GM21619 (cell line): Measurements from ENCODE around the gene RANBP10.

Experiments
- ATAC-seq: cut with Tn5 transposase; IDR thresholded peaks from one replicate; pipeline ENCODE4 v1.9.1; 2021; ENCODE audit not compliant: unreplicated experiment

The RANBP10 gene

GRCh38 chr16:67749436-67750078, 56.8 kb downstream of the RANBP10 start:
- ATAC-seq = no peak

DNA sequence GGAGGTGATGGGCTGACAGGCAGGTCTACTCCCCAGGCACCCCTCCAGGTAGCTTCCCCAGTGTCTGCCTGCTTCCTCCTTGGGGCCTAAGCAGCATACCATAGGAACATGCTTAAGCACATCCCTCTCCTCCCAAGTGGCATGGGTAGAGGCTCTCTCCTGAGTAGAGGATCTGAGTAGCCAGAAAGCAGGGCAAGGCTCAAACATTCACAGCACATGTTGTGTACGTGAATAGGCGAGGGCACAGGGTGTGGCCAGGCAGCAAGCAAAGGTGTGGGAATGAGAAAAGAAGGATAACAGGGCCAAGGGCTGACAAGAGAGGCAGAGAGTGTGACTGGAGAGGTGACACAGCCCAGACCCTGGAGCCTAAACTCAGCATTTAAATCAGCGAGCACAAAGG, 57.5 kb downstream of the RANBP10 start:
- no peak for ATAC-seq

- no peak for ATAC-seq
Measured at GRCh38 chr16:67746846-67747245, 59.5 kb downstream of the RANBP10 start.

- no peak for ATAC-seq
Measured at GRCh38 chr16:67741118-67741517, 65.2 kb downstream of the RANBP10 start.

GRCh38 chr16:67740391-67740790, 66.0 kb downstream of the RANBP10 start:
- no peak for ATAC-seq

DNA sequence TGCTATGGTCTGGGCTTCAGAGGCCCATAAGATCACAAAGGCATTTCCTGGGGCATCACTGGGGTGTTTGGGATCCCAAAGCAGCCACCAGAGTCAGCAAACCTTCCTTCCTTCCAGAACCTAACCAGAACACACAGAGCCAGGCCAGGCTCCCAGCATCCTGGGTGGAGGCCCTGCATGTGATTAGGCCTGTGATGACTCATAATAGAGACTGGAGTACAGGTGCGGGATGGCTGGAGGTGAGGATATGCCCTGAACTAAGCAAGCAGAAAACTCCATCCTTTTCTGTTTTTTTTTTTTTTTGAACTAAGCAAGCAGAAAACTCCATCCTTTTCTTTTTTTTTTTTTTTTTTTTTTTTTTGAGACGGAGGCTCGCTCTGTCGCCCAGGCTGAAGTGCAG, 69.5 kb downstream of the RANBP10 start:
- no peak for ATAC-seq

GRCh38 chr16:67734731-67735201, 71.6 kb downstream of the RANBP10 start:
- no peak for ATAC-seq

GRCh38 chr16:67733734-67734470, 72.5 kb downstream of the RANBP10 start:
- ATAC-seq = no peak

DNA sequence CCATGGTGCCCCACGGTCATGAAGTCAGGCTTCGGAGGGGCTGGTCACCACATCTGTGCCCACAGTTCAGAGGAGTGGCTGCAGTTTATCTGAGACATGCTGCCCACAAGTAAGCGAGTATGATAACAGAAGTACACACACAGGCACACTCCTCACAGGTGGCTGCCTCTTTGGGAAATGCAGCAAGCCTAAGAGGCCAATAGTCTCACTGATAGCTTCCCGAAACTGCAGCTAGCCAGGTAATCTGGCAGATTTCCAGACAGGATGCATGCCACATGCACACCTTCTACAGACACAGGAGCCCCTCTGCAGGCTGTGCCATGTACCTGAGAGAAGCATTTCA, 74.6 kb downstream of the RANBP10 start:
- no peak for ATAC-seq

DNA sequence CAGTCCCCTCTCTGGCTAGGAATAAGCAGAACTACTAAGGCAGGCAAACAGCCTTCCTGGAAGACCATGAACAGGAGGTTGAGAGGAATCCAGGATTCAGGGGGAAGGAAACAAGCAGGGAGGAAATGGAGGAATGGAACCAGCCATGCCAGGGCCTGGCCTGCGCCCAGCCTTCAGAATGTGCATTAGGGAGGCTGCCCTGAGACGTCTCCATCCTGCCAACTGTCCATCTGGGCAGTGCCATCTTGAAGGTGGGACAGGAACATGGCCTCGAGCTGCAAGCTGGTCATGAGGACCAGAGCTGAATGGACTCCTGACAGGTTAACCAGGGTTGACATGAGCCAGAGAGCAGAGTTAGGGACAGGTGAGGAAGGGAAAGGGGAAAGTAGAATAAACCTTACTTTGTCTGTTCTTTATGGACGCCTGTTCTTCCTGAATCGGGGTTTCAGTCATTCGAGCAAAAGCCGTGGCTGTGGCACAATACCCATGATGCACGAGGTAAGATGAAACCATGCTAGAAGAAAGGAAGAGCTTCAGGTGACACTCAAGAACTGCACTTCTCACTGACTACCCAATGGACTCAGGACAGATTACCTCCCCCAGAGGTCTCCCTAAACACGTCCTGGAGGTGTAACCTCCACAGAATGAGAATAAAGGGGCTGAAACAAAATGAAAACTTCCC, 75.1 kb downstream of the RANBP10 start:
- no peak for ATAC-seq

DNA sequence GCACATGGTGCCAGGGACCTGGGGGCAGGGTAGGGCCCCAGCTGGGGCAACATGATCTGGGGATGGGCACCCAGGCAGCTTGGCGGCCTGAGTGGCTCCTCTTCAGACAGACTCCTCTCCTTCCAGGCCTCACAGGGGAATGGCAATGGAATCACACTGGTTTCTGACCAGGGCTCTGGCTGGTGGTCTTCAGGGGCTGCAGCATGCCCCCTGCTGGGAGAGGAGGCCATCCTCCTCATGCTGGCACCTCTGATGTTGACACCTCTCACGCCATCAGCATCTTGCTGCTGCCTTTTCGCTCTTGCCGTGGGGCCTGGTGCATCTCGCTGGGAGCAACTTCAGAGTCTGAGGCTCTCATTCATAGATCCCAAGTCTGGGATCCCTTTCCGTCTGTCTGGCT, 76.0 kb downstream of the RANBP10 start:
- ATAC-seq = no peak

DNA sequence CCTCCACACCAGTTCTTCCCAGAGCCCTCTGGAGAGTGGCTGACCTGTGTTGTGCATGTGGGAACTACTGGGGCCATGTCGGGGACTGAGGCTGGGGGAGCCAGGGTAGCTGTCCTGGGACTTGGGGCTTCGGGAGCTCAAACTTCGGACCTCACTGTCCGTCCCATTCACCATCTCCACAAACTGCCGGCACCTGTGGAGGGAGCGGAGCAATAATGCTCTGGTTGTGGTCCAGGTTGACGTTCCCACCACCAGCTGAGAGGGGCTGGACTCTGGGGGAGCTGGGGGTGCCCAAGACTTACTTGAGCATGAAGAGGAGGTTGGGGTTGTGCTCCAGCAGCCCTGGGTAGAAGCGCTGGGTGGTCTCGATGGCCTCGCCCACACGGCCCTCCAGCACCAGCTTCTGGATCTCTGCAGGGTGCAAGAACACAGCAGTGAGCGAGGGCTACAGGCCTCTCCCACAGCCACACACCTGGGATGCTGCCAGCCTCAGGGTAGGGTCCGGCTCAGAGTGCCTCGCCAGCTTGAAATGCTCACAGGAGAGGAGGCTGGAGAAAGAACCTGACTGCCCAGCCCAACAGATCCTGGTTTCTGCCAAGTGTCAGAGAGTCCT, 76.6 kb downstream of the RANBP10 start:
- no peak for ATAC-seq

DNA sequence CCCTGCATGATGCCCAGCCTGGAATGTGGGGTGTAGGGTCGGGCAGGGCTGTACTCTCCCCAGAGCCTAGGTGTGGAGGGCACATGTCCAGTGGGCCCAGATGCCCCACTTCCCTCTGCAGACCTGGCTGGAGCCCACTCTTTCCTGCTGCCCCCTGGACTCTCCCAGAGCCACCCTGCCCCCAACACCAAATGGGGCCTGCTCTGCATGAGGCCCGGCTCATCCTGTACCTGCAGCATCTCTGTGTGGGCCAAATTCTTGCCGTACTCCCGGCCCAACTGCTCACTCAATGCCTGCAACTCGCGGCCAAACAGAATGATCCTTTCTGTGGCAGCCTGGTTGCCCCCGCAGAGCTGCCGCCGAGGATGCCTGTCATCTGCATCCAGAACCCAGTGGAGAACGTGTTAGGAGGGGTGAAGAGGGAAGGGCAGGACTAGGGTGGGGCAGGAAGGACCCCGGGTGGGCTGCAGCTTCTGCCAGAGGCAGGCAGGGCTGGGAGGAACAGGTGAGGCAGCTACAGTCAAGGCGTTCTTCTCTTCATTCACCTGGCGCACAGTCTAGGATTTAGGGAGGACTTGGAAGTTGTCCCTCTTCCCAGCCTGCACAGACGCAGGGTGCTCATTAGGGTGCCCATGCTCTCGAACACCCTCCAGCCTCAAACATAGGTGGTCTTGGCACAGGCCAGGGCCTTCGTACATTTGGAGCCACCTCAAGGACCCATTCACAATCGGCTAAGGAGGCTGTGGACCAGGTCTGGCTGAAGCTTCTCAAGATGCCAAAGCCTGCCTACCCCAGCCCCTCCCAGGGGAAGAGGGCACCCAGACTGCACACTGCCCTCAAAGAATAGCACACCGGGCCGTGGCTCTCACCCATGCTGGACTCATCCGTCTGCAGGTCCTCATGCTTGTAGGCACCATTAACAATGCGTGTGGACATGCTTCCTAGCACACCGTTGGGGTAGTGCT, 78.6 kb downstream of the RANBP10 start:
- no peak for ATAC-seq

DNA sequence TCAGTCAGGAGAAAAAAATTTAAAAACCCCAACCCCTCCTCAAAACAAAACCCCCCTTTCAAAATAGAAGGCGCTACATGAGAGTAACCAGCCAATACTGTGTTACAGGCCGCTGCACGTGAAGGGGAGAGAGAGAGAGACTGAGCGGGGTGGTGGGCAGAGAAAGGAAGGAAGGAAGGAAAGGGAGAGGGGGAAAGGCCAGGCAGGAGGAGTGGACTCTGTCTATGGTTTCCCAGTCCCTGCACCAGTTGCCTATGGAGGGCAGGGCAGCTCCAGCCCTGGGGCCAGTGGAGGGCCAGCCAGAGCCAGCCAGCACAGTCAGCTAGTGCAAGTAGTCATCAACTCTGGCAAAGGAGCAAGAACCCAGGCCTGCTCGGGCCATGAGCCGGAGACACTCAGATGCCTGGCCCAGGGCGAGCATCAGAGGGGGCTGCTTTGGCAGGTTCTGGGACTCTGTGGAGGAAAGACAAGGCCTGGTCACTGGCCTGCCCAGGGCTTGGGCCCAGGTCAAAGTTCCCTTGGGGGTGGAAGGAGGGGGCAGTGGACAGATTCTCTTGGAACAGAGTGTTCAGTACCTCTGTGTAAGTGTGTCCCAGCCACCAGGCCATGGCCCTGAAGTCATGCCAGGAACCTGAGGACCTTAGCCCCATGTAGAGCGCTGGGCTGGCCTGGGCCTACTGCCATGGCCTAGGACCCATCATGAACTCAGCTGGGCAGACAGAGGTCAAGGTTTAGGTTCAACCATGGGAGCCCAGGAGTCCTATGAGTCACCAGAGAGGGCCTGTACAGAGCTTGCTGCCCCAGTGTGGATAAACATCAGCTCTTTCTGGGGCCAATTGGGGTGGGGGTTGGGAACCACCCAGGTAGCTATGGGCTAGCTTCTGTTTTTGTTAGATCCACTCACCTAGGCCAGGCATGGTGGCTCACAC, 80.0 kb downstream of the RANBP10 start:
- ATAC-seq = no peak

GRCh38 chr16:67723911-67724305, 82.5 kb downstream of the RANBP10 start:
- ATAC-seq = no peak

DNA sequence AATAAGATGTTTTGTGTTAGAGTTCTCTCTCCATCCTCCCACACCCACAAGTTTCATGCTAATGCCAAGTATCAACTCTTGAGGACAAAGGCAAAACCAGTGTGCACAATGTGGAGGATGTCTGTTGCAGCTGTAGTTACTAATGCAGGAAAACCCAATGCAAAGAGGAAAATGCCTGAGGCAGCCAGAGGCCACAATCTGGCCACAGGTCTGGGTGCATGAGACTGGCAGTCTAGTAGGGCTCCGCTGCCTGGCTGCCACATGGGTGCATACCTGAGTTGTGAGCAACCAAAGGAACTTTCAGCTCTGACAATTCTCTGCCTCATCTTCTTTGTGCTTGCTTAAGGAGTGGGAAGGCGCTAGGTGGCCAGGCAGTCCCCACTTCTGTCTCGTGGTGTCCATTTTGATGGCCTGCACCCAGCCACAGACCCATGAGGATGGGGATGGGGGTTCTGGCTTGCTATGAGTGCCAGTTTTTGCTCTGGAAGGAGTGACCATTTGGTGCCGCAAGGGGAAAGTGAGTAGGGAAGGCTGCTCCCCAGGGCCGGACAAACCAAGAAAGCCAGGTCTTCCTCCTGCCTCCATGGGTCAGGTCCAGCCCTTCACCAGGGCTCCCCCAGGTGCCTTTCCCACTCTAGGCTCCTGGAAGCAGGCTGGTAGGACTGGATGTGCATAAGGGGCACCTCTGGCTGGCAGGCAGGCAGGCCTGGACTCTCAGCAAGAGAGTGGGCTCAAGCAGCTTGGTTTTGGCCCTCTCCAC, 83.0 kb downstream of the RANBP10 start:
- ATAC-seq = no peak

DNA sequence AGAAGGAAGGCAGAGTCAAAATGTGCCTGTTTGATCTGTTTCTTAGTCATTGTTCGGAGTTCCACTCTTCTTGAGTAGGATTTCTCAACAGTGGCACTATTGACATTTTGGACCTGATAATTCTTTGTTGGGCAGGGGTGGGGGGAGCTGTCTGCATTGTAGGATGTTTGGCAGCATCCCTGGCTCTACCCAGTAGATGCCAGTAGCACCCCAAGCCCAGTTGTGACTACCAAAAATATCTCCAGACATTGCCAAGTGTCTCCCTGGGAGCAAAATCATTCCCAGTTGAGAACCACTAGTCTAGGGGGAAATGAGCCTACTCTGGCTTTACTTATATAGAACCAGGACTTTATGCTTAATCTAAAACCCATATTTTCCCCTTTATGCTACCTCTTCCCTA, 86.1 kb downstream of the RANBP10 start:
- ATAC-seq = no peak

DNA sequence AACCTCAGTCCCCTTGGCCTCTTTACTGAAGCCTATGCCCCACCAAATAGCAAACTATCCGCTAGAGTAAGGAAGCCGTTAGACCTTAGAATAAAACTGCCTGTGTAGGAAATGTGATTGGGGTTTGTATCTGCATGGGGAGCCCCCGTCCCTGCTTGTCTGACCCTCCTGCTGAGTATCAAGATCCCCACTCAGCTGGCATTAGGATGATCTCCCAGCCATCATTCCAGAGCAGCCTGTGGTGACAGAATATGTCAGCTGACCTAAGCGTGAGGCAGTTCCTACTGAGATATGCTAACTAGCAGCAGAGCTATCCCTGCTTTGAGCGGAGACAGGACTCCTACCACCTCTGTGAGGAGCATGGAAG, 86.6 kb downstream of the RANBP10 start:
- peak; percentile 22 for ATAC-seq
